ENCODE data around the gene FCHSD2. TPM values are rescaled to one million over a fixed set of nuclear protein-coding genes. Genes with fewer than 3 reads are reported as not detected.

FCHSD2 gene
- total RNA-seq, 1 donor from 2014 or later, result 22.2 TPM

- Histone ChIP-seq H3K4me1 (peaks cover 18% of the 10 kb centered on the region), H2AFZ (replicated peaks) (no peak overlapping the region), H3K4me2 (no peak overlapping the region), H3K4me3 (no peak overlapping the region), H3K79me2 (ENCODE audit: low read depth) (no peaks in the 10 kb centered on the region), H3F3A (ENCODE audit: low read depth) (peaks cover 10% of the 10 kb centered on the region), H4K20me1 (ENCODE audit: low read depth) (no peaks in the 10 kb centered on the region), H3K9ac (no peak overlapping the region), H3K36me3 (no peaks in the 10 kb centered on the region), H3K27me3 (no peaks in the 10 kb centered on the region), H3K27ac (no peak overlapping the region), H3K9me3 (ENCODE audit: low read depth) (no peaks in the 10 kb centered on the region)
- no peak overlapping the region for H3K4me3 Mint-ChIP-seq
- TF ChIP-seq EZH2 (IDR thresholded peaks at IDR 0.05) (no peak), EZH2phosphoT487 (IDR thresholded peaks at IDR 0.05) (no peak)
- TF ChIP-seq, protein P1, sequence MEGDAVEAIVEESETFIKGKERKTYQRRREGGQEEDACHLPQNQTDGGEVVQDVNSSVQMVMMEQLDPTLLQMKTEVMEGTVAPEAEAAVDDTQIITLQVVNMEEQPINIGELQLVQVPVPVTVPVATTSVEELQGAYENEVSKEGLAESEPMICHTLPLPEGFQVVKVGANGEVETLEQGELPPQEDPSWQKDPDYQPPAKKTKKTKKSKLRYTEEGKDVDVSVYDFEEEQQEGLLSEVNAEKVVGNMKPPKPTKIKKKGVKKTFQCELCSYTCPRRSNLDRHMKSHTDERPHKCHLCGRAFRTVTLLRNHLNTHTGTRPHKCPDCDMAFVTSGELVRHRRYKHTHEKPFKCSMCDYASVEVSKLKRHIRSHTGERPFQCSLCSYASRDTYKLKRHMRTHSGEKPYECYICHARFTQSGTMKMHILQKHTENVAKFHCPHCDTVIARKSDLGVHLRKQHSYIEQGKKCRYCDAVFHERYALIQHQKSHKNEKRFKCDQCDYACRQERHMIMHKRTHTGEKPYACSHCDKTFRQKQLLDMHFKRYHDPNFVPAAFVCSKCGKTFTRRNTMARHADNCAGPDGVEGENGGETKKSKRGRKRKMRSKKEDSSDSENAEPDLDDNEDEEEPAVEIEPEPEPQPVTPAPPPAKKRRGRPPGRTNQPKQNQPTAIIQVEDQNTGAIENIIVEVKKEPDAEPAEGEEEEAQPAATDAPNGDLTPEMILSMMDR (IDR thresholded peaks at IDR 0.05), result no peak
- no peaks in the 10 kb centered on the region for H3K36me3 Mint-ChIP-seq
- no peak overlapping the region for H3K27ac Mint-ChIP-seq
- DNase-seq (ENCODE audit: low spot score), result no peak
- peaks cover 16% of the 10 kb centered on the region for H3K27me3 Mint-ChIP-seq (ENCODE audit: insufficient read depth, low read depth)
- peaks cover 20% of the 10 kb centered on the region for H3K4me1 Mint-ChIP-seq
- no peaks in the 10 kb centered on the region for H3K9me3 Mint-ChIP-seq
Observed at GRCh38 chr11:73170140-73170539, 28.0 kb upstream of the FCHSD2 start.

DNA sequence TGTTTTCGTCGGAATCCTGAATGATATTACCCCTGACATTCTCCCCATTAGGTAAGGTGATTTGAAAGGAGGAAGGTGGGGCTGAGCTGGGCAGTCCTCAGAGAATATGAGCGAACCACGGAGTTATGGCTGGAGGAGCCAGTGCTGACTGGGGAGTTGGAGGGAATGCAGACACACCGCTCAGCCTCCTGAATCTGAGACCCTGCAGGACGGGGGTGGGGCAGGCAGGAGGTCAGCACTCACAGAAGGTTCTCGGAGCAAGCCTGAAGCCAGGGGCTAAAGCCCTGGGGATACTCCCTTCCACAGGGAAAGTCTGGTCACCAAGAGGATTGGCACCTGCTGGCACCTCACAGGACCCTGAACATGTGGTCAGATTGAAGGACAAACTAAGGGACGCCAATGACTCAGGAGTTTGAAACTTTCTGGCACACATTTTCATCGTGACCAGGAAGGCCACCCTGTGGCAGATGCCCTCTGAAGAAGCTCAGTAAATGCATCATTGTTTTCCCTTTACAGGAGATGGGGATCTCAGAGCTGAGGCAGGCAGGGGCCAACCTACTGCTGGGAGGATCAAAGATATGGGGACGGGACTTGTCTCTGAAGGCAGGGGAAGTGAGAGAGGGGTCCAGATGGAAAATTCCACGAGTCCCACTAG lies 26.9 kb upstream of the FCHSD2 start:
- Histone ChIP-seq H3K9ac (no peak overlapping the region), H3K4me2 (no peak overlapping the region), H3F3A (ENCODE audit: low read depth) (peaks cover 10% of the 10 kb centered on the region), H3K4me1 (peaks cover 18% of the 10 kb centered on the region), H3K4me3 (no peak overlapping the region), H3K27ac (no peak overlapping the region), H3K9me3 (ENCODE audit: low read depth) (no peaks in the 10 kb centered on the region), H3K36me3 (no peaks in the 10 kb centered on the region), H3K27me3 (no peaks in the 10 kb centered on the region), H2AFZ (replicated peaks) (peak overlapping the region; percentile 79), H3K79me2 (ENCODE audit: low read depth) (no peaks in the 10 kb centered on the region), H4K20me1 (ENCODE audit: low read depth) (no peaks in the 10 kb centered on the region)
- peaks cover 22% of the 10 kb centered on the region for H3K4me1 Mint-ChIP-seq
- H3K4me3 Mint-ChIP-seq, result no peak overlapping the region
- TF ChIP-seq, protein P1 (IDR thresholded peaks at IDR 0.05), result no peak
- TF ChIP-seq EZH2phosphoT487 (IDR thresholded peaks at IDR 0.05) (no peak), EZH2 (IDR thresholded peaks at IDR 0.05) (no peak)
- H3K27me3 Mint-ChIP-seq (ENCODE audit: insufficient read depth, low read depth), result peaks cover 14% of the 10 kb centered on the region
- H3K36me3 Mint-ChIP-seq, result no peaks in the 10 kb centered on the region
- no peak for DNase-seq (ENCODE audit: low spot score)
- peak overlapping the region; percentile 98 for H3K27ac Mint-ChIP-seq
- H3K9me3 Mint-ChIP-seq, result no peaks in the 10 kb centered on the region

GRCh38 chr11:73167363-73167954 lies 25.3 kb upstream of the FCHSD2 start:
- H2AFZ ChIP-seq (replicated peaks), result no peak overlapping the region
- H3K4me3 ChIP-seq, result no peak overlapping the region
- no peak overlapping the region for H3K9ac ChIP-seq
- no peaks in the 10 kb centered on the region for H3K27me3 ChIP-seq
- no peaks in the 10 kb centered on the region for H3K79me2 ChIP-seq (ENCODE audit: low read depth)
- TF ChIP-seq EZH2 (IDR thresholded peaks at IDR 0.05), result no peak
- TF ChIP-seq EZH2phosphoT487 (IDR thresholded peaks at IDR 0.05), result no peak
- TF ChIP-seq, protein P1 (IDR thresholded peaks at IDR 0.05), result no peak
- no peak overlapping the region for H3K4me2 ChIP-seq
- Mint-ChIP-seq H3K27ac (no peak overlapping the region), H3K9me3 (no peaks in the 10 kb centered on the region), H3K27me3 (ENCODE audit: insufficient read depth, low read depth) (peaks cover 11% of the 10 kb centered on the region), H3K36me3 (no peaks in the 10 kb centered on the region), H3K4me3 (no peak overlapping the region), H3K4me1 (peaks cover 22% of the 10 kb centered on the region)
- no peak overlapping the region for H3K27ac ChIP-seq
- H3K4me1 ChIP-seq, result peaks cover 18% of the 10 kb centered on the region
- H3K36me3 ChIP-seq, result no peaks in the 10 kb centered on the region
- peaks cover 10% of the 10 kb centered on the region for H3F3A ChIP-seq (ENCODE audit: low read depth)
- no peak for DNase-seq (ENCODE audit: low spot score)
- H3K9me3 ChIP-seq (ENCODE audit: low read depth), result no peaks in the 10 kb centered on the region
- H4K20me1 ChIP-seq (ENCODE audit: low read depth), result no peaks in the 10 kb centered on the region
